NCI-H82 (cell line): Measurements from ENCODE around the gene GRK4.
"Not testable (repeated sequence)": the region's sequence is repeated elsewhere in the genome, so short reads cannot be mapped to it uniquely, and the experiment has no call there.

Experiments used
- DNase-seq: peaks from one replicate; lab custom pipeline; 2025; lab: John Stamatoyannopoulos, UW

The GRK4 gene

DNA sequence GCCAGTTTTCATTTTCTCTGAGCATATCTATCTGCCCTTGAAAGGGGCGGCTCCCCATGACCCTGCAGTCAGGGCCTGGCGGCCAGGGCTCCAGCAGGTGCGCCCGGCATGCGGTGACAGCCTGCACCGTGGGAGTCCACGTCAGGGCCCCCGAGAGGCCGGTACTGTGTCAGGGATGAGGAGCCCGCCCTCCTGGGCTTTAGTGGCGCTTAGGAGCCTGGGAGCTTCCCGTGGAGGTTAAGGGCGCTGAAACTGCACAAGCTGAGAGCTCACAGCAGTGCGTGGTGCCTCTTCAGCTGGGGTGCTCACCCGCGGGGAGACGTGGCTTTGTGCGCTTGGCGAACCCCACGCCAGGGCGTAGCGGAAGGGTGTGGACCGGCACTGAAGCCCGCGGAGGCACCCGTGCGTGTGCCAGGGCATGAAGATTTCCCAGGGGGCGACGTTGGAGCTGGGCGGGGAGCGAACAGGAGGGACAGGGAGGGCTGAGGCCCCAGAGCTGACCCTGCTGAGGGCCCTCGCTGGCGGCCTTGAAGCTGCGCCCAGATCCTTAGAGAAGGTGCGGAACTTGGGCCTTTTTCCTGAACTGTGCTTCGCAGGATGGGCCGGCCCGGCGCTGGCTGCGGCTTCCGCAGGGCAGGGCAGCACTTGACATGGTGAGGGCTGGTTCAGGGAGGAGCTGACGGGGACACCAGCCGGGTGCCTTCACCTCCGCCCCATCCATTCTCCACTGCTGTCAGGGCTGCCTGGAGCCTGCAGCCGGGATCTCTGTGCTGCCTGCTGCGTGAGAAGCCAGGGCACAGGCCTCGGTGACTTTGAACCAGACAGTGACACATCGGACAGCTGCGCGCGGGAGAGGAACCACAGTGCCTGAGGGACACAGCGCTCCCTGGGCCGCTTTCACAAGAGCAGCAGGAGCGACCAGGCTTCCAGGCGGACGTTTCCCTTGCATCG is 78.1 kb downstream of the GRK4 start:
- DNase-seq, result peak; percentile 14

- no peak for DNase-seq
Measured at GRCh38 chr4:3042226-3042625, 78.9 kb downstream of the GRK4 start.

- DNase-seq, result no peak
Measured at GRCh38 chr4:3043282-3044020, 80.1 kb downstream of the GRK4 start.

- no peak for DNase-seq
Measured at GRCh38 chr4:3044870-3045819, 81.8 kb downstream of the GRK4 start.

- DNase-seq, result no peak
Measured at GRCh38 chr4:3046162-3046561, 82.8 kb downstream of the GRK4 start.

GRCh38 chr4:3046623-3047022 is 83.3 kb downstream of the GRK4 start:
- no peak for DNase-seq

GRCh38 chr4:3047464-3048286 is 84.3 kb downstream of the GRK4 start:
- DNase-seq, result peak; percentile 82

- not testable (repeated sequence) for DNase-seq
Measured at GRCh38 chr4:3051141-3051897, 87.9 kb downstream of the GRK4 start.

GRCh38 chr4:3054169-3054759 is 90.9 kb downstream of the GRK4 start:
- no peak for DNase-seq

DNA sequence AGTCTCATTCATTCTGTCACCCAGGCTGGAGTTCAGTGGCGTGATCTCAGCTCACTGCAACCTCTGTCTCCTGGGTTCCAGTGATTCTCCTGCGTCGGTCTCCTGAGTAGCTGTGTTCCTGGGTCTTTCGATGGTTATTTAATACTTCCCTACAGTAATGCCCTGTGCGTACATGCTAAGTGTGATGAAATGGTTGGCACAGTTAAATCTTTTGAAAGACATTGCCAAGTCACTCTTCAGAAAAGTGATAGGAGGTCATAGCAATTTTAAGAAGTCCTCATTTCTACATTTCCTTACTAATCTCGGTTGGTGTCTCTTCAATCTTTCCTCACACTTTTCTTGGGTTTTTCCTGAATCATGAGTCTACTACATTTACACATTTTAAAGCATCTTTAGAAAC is 96.6 kb downstream of the GRK4 start:
- DNase-seq, result no peak

DNA sequence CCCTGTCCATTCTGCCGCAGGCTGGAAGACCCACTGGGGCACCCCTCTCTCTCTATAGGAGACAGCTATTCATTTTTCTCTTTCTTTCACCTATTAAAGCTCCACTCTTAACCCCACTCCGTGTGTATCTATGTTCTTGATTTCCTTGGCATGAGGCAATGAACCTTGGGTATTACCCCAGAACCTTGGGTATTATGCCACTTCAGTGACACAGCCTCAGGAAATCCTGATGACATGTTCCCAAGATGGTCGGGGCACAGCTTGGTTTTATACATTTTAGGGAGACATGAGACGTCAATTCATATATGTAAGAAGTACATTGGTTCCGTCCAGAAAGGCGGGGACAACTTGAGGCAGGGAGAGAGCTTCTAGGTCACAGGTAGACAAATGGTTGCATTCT is 97.6 kb downstream of the GRK4 start:
- DNase-seq, result no peak

DNA sequence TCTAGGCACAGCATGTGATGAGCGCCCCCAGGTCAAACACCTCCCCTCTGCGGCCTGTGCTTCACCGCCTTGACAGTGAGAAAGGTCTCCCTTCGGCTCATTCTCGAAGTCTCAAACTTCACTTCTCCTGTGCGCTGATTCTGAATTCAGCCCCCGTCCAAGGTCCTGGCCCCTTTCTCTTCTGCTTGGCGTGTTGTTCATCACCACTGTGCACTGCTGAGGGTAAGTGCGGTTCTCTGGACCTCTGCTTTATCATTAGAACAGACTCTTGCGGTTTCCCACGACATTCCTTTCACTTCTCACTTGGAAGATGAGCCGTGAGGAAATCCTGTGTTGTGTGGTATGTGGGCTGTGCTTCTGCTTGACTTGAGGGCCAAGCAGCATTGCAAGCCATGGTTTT is 99.1 kb downstream of the GRK4 start:
- no peak for DNase-seq

DNA sequence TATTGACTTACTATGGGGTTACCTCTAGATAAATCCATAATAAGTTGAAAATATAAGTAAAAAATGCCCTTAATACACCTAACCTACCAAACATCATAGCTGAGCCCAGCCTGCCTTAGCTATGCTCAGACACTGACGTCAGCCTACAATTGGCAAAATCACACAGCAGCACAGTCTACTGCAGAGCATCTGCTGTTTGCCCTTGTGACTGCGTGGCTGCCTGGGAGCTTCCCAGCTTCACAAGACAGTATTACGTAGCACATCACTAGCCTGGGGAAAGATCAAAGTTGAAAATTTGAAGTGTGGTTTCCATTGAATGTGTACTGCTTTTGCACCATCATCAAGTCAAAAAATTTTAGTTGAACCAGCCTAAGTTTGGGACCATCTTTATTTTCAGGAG is 102.2 kb downstream of the GRK4 start:
- DNase-seq, result no peak

DNA sequence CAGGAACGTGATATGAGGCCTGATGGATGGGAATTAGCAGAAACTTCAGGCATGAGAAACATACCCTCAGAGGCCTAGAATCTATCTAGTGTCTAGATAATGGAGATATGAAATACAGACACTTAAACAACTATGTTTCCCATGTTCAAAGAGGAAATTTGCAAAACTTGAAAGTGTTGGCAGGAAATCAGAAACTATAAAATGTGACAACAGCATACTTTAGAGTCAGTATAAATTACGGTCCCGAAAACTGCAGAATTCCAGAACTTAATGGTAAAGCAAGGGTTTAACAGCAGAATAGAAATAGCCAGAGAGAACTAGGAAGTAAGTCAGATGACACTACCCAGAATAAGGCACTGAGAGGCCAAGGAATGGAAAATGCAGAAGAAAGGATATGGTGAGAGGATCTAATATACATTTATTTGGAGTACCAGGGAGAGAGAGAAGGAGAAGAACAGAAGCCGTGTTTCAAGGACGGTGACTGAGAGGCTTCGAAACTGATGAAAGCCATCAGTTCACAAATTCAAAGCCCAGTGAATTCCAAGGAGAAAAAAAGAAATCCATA is 103.5 kb downstream of the GRK4 start:
- no peak for DNase-seq

DNA sequence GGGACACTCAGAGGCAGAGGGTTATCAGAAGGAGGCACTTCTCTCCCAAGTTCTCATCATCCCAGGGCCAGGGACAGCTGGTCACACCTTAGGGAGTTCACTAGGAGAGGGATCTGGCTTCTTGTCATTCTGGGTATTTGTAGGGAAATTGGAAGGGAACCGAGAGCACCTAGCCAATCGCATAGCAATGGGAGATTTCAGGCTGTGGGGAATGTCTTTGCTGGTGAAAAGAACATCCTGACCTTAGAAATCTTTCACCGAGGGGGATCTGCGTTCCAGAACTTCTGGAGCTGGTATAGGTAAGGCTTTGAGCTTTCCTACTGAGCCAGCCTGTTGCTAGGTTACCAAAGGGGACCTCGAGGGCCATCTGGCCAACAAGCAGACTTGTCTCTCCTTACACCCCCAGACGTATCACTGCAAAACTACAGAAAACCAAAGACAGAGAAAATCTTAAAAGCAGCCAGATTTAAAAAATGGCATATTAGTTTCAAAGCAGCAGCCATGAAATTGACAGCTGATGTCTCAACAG is 104.2 kb downstream of the GRK4 start:
- DNase-seq, result no peak

DNA sequence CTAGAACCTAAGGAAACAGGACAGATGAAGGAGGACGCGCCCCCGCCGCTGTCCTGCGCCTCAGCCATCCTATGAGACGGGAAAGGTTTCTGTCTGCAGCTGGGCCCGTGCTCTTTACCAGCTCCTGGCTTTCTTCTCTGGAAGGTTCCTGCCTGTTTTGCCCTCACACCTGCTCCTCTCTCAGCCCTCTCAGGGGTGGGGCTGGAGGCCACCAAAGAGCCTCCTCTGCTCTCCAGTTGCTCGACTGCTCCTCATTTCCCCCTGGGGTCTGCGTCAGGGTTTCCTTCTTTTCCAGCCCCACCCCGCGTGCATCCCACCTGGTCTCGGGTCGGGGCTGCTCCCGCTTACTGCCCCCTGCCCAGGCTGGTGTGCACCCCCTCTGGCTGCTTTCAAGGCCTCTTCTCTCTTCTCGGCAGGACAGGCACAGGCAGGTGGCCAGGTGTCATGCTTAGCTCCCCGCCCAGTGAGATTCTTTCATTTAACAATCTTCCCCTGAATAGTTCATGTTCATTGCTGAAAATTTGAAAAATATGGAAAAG is 106.4 kb downstream of the GRK4 start:
- DNase-seq, result no peak

DNA sequence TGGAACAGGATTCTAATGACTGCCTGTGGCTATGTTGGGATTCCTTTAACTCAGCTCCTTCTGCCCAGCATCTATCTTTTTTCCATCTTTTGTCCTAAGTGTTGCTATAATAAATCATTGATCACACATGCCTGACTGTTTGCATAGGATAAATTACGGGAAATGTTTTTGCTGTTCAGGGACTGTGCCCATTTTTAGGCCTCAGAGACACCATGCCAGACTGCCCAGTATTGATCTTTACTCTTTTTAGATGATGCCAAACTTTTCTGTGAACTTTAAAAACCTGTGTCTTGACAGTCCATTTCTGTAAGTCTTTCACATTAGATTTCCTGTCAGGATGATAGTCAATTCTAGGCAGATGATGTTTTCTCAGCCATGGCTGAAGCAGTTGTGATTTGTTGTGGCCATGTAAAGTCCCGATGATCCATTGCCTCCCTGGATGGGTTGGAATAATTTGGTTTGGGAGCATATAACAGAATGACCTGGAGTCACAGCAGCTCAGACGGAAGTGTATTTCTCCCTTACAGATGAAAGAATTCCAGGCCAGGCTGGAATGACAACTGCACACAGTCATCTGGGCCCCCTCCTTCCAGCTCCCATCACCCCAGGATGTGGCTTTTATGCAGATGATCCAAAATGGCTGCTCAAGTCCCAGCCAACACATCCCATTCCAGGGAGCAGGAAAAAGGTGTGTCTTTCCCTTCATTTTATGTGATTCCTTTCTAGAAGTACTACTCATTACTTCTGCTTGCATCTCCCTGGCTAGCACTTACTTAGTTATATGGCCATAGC is 107.5 kb downstream of the GRK4 start:
- no peak for DNase-seq

DNA sequence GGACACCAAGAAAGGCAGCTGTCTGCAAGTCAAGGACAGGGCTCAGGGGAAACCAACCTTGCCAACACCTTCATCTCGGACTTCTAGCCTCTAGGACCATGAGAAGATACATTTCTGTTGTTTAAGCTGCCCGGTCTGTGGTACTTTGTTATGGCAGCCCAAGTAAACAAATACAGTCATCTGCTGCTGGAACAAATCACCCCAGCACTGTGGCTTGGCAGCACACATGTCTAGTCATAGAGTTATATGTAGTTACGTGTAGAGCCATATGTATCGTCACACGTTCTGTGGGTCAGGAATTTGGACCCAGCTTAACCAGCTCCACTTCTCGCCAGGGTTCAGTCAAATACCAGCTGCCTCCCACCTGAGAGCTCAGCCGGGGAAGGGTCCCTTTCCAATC is 108.4 kb downstream of the GRK4 start:
- no peak for DNase-seq
